ENCODE measurements around the gene LAMA5. TPM values are rescaled to one million over a fixed set of nuclear protein-coding genes. Genes with fewer than 3 reads are reported as not detected.

Gene LAMA5
- total RNA-seq, 1 donor from 2014 or later, result 26.2 TPM

DNA sequence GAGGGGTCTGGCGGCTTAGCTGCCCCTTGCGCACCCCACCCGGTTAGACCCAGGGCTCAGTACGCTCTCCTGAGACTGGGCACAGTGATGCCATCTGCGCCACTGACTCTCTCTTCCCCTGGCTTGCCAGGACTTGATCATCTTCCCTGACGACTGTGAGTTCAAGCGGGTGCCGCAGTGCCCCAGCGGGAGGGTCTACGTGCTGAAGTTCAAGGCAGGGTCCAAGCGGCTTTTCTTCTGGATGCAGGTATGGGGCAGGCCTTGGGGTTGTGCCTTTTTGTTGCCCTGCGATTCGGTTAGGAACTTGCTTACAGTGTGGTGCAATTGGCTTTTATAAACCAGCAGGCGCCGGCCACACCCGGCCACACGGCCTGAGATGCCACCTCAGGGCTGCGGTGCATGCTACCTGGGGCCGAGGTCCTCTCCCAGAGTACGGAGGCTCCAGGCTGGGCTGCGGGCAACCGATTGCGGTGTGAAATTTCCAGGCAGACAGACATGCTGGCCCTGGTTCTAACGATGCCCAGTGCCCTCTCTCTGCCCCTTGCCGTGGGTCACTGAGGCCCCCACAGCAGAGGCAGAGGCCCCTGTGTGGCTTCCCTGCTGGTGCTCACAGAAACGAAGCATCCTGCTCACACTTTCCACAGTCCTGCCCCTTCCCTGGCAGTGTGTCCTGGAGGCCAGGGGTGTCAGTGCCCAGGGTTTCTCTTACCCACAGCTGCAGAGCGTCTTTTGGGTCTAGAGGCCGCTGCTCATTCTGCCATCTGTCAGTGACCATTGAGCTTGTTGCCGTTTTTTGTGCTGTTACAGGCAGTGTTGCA is 62.6 kb downstream of the LAMA5 start:
- DNase-seq (ENCODE audit: low spot score), result no peak

DNA sequence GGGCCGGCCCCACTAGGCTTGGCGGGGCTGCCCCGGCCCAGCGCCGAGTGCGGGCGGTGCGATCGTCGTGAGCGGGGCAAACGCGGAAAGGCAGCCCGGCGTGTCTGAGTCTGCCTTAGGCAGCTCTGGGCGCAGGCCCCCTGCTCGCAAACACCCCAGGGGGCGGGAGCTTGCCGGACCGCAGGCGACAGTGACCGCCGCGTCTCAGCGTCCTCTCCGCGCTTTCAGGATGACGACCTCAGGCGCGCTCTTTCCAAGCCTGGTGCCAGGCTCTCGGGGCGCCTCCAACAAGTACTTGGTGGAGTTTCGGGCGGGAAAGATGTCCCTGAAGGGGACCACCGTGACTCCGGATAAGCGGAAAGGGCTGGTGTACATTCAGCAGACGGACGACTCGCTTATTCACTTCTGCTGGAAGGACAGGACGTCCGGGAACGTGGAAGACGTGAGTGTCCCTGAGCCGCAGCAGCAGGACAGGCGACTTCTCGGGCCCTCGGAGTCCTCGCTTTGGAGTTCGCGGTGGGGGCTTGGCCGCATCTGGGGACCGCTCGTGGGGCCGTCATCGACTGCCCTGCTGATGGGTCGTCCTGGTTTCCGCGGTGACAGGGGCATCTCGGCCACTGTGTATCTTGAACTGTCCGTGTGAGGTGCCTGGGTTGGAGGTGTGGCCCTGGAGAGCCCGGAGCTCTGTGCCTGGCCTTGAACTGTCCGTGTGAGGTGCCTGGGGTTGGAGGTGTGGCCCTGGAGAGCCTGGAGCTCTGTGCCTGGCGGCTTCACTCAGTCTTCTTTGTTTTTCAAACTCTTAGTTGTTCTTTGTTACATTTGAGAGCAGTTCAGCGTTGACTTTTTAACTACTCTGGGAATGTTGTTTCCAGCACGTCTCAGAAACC is 63.5 kb downstream of the LAMA5 start:
- no peak for DNase-seq (ENCODE audit: low spot score)

DNA sequence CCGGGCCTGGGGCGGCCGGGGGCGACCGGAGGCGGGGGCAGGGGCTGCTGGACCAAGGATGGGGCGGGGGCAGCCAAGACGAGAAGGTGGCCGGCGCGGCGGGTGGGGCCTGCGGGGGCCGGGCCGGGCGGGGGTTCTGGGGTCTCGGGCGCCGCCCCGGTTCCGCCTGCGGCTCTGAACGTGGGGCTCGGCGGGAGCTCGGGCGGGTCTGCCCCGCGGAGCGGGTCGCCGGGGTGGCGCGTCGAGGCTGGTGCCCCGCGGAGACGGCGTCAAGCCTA is 64.1 kb downstream of the LAMA5 start:
- DNase-seq (ENCODE audit: low spot score), result no peak

DNA sequence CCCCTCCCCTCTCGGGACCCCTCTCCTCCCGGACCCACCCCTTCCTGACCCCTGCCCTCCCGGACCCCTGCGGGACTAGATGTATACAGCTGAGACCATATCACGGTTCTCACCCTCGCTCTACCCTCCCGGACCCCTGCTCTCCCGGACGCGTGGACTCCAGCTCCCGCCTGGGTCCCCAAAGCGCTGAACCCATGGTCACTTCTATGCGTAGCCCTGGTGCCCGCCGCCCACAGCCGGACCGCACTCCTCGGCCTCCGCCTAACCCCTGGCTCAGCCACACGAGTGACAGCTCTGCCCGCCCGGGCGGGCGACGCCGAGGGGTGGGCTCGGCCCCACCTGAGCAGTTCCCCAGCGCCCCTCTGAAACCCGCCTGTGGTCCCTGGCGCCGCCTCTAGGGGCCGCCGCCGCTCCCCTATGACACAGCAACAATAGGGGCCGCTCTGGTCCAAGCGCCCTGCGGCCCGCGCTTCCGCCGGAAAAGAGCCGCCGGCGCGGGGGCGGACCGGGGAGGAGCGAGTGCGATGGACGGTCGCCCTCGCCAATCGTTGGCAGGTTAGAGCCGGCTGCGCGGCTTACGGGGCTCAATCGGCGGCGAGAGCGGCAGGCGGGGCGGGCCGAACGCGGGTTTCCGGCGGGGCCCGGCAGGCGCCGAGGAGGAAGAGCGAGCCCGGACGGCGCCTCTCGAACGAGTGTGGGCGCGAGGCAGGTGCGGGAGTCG is 64.6 kb downstream of the LAMA5 start, which contains the start of gene ADRM1:
Gene ADRM1 (plus strand): TSS at position 657 of the 721 bp plus-strand sequence. CDS start 572 bp downstream, outside the sequence.
- DNase-seq (ENCODE audit: low spot score), result peak; percentile 97

DNA sequence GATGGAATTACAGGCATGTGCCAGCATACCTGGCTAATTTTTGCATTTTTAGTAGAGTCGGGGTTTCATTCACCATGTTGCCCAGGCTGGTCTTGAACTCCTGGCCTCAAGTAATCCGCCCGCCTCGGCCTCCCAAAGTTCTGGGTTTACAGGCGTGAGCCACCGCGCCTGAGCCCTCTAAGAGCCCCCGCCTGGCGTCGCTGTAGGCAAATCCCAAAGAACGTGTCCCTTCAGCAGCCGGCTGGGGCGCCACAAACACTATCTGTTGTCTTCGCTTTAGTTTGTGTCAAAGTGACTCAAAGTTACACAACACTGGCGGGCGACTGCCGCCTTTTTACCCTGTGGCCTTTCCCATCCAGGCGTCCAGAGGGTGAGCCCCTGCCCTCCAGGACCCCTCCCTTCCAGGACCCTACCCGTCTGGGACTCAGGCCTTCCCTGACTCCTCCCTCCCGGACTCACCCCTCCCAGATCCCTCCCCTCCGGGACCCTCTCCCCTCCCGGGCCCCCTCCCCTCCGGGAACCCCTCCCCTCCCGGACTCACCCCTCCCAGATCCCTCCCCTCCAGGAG is 65.3 kb downstream of the LAMA5 start:
- peak; percentile 92 for DNase-seq (ENCODE audit: low spot score)

DNA sequence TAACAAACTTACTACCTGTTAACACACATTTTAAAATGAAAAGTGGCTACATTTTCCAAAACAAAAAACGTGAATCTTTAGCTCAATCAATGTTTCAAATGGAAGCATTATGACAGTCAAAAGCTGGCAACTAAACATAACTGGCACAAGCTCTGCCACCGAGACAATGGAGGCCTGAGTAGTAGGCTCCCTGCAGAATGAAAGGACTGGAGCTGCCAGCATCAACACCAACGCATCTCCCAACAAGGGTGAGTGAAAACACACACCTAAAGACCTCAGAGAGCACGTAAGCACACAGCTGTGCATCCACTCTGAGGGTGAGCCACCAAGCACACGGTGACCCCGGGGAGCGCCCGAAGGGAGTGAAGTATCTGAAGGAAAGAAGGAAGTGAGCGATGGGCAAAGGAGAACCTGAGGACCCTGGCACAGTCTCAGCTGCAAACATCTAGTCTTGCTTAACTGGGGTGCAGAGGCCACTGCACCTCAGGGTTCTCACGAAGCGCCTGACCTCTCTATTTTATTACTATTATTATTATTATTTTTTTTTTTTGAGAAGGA is 65.9 kb downstream of the LAMA5 start:
- DNase-seq (ENCODE audit: low spot score), result no peak

DNA sequence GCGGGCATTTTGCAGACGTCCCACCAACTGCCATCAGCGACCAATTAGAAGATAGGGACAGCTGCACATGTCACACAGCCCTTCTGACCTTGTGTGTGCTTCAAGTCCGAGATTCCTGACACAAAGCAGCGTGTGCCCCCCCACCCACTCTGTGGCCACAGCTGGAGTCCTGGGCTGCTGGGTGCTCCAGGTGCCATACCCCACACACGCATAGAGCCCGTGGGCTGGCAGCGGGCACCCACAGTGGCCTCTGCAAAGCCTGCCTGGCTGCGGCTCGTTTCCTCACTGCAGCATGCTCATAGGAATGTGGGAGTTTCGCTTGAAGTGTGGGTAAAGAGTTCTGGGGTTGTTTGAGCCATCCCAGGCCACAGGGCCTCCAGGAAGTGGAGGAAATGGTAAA is 66.8 kb downstream of the LAMA5 start:
- DNase-seq (ENCODE audit: low spot score), result no peak

DNA sequence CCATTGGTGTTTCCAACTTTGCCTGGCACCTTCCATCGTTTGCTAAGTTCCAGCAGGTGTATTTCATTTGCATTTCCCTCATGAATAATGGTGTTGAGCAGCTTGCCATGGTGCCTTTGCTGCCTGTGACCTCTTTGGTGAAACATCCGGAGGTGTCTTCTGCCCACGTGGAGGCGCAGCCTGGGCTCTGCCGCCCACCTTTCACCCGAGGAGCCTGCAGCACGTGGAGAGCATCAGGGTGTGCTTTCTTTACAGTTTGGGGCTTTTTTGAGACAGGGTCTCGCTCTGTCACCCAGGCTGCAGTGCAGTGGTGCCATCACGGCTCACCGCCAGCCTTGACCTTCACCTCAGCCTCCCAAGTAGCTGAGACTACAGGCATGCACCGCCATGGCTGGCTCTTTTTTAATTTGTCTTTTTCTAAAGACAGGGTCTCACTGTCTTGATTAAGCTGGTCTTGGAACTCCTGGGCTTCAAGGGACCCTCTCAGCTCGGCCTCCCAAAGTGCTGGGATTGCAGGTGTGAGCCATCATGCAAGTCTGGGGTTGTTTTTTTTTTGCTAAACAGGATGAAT is 67.4 kb downstream of the LAMA5 start:
- no peak for DNase-seq (ENCODE audit: low spot score)

DNA sequence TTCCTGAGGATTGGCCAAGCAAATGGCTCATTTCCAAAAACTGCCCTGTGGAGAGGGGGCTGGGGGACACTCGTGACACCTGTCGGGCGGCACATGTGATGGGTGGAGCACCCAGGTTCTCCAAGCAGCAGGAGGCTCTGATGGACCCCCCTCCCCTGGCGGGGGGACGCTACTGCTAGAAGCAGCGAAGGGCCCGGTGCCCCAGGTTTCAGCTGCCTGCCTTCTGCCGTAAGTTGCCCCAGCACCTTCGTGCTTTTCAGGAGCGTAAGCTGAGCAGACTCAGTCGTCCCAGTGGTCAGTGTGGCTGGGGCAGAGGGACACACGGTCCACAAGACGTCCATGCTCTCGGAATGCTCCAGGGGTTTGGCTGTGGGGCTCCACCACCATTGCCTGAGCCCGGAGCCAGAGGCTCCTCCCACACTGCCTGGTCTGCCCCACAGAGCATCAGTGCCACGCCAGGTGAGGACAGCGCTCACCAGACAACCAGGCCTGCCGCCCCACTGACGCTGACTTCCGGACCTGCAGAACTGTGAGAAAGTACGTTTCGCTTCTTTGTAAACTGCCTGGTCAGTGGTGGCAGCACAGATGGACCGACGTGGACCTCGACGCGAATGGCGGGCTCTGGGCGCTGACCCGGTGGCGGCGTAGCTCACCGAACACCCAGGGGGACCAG is 68.4 kb downstream of the LAMA5 start:
- DNase-seq (ENCODE audit: low spot score), result no peak

DNA sequence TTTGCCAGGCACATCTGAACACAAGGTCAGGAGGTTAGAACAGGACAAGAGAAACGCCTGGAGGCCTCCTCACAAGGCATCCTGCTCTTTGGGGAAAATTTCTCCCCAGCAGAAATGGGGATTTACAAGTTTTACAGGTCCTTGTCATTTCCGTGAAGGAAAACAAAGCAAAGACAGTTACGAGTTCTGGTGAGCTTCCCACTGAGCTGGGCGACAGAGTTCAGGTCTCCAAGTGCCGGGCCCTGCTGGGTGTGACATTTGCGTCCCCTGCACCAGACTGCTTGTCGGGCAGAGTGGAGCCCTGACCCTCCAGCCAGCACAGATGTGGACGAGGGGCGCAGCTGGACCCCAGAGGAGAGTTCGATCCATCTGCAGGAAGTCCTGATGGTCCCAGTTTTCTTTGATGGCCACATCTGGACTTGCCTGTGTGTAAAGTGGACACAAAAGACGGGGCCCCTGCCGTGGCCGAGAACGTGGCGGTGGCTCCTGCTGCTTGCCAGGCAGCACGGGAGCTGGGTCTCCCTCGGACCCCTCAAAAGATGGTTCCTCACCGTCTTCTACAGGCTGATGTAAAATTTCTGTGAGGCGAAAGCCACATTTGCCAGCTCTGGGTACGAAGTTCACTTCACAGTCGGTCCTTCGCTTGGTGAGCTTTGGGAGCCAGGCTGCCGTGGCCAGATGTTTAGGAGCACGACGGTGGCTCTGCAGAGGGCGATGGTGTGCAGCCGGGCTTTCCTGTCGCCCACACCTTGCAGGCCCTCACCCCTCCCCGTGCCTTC is 69.5 kb downstream of the LAMA5 start:
- no peak for DNase-seq (ENCODE audit: low spot score)

DNA sequence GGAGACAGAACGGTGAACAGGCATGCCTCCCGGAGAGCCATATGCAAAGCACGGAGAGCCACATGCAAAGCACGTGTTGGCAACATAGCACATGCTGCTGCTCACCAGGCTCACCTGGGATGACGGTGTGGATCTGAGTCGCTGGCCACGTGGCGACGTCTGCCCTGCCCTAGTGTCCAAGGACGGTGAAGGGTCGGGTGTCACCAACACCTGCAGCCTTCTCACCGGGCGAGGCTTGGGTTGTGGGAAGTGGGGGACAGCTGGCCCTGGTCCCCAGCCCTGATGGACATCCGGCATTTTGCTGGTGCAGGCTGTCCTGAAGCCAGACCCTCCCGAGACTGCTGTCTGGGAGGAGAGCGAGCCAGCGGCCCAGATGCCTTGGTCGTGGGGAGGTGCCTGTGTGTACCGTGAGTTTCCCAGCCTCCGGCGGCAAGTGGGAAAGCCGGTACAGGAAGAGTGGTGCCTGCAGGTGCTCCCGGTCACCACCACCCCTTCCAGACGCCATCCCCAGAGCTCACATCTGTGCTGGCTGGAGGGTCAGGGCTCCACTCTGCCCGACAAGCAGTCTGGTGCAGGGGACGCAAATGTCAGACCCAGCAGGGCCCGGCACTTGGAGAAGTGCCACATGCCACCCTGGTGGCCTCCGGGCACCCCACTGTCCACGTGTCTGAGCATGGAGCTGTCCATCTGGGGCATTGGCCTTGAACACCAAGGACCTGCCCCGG is 70.2 kb downstream of the LAMA5 start:
- no peak for DNase-seq (ENCODE audit: low spot score)

DNA sequence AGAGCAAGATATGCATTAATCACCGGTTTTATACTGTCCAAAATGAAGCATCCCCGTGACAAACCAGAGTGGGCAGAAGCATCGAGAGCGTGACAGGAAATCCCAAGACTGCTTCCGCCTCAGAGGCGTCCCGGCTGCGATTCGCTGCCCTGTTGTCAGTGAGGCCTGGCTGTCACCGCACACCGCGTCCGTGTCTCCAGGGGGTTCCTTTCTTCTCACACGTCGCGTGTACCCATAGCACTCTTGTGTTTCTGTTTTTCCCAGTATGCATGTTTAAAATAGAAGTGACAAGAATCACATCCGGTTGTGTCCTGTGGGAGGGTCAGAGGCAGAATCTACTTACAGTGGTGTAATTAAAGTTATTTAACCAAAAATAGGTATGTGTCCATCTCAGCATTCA is 72.6 kb downstream of the LAMA5 start:
- no peak for DNase-seq (ENCODE audit: low spot score)

DNA sequence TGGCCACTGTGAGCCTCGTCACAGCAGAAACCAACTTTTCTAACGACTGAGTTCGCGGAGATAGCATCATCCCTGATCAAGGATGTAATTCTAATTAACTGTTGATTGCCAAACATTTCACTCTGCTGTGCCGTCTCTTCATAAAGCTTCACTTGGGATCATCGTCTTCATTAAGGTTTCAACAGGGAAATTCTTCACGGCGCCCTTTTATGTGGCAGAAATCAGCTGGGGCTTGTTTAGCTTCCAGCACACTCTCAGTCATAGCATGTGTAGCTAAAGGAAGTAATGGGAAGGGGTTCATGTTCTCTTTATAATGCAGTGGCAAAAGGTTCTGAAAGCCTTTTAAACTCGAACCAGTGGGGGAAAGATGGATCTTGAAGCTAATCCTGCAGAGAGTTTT is 73.2 kb downstream of the LAMA5 start:
- no peak for DNase-seq (ENCODE audit: low spot score)

DNA sequence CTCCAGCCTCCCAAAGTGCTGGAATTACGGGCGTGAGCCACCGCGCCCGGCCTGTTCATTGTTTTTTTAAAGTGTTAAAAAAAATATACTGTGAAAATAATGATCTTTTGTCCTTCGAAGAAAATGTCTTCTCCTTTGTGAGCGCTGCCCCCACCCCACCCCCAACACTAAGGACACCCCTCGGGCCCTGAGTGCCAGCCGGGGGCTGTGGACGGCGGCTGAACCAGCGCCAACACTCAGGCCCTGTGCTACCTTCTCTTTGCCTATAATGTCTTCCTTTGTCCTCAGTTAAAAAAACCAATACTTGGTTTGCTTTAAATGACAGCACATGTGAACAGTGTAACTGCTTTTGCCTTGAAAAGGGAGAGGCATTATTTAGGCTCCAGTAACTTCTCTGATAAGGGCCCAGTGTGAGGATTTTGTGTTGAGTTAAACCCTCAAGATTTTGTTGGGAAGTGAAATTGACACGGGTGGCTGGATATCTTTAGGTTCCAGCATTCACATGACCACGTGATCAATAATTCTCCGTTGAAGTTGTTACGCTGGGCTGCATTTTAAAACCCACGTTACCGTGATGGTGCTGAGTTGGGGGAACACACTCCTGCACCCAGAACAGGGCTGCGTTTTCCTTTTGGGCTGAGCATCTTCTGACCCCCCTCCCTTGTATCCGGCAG is 73.9 kb downstream of the LAMA5 start:
- no peak for DNase-seq (ENCODE audit: low spot score)

DNA sequence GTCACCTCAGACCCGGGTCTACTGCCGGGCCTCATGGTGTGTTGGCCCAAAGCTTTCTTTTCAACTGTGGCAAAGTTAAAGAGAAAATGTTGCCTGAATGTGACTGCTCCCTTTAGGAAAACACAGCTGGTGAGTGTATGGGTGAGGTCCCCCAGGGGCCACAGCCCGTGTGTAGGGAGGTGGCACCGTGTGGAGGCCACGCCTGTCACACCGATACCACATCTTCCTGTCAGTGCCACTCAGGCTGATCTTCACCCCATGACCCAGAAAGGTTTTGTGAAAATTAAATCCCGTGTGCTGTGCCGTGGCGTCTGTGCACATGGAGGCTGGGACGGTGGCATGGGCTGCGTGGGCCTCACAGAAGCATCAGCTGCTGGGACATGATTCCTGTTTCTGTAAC is 75.0 kb downstream of the LAMA5 start:
- no peak for DNase-seq (ENCODE audit: low spot score)

DNA sequence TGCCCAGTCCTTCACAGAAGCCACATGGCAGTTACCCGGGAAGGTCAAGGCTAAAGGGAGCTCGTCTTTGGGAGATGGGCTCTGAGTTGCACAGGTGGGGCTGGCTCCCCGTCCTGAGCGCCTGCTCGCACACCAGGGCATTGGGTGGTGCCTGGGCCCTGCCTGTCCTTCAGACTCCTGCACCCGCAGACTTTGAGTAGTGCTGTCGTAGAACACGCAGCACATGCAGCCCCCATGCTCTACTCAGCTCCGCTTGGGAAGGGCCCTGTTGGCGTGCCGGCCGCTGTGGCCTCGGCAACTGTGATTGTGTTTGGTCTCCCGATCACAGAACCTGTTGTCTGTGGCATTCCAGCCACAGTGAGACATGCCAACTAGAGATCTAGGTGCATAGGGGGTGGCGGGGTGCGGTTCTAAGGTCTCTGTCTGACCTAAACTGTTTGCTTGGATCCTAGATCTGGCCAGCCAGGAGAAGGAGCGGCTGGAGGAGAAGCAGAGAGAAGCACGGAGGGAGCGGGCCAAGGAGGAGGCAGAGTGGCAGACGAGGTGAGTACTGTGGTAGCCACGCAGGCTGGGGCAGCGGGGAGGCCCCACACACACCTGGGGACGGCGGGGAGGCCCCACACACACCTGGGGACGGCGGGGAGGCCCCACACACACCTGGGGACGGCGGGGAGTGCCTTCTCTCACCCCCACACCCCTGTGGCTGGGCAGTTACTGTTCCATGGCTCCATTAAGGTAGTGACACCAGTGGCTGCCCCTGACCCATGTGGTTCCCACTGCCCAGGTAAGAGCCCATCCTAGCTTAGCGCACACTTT is 75.7 kb downstream of the LAMA5 start:
- no peak for DNase-seq (ENCODE audit: low spot score)

DNA sequence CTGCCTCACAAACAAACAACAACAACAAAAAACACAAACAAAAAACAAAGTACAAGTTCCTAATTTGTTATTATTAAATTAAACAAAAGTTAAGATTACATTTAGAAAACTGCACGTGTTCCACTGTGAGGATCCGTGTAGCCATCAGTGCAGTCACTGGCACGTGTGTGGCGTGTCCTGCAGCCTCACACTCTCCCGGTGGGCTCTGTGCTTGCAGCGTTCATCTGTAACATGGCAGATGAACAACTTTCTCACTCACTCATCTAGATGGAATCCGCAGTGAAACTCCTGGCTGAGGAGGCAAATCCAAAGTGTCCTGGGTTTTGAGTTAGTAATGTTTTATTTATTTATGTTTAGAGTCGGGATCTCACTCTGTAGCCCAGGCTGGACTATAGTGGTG is 77.2 kb downstream of the LAMA5 start:
- no peak for DNase-seq (ENCODE audit: low spot score)

DNA sequence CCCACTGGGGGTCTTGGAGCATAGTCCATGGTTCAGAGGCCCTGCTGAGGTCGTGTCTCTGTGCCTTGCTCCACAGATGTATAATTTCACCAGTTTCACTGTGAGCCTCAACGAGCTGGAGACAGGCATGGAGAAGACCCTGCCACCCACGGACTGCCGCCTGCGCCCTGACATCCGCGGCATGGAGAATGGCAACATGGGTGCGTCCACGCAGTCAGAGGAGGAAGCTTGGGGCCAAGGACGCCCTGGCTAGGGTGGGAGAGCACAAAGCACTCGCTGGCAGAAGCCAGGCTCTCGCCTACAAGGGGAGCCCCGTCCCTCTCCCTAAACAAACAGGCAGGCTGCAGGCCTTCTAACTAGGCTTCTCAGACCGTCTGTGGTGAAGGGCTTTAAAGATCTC is 78.0 kb downstream of the LAMA5 start:
- DNase-seq (ENCODE audit: low spot score), result no peak
